CD4-positive, alpha-beta T cell (primary cell): ENCODE measurements around the gene TGM1. TPM values are rescaled to one million over a fixed set of nuclear protein-coding genes. Genes with fewer than 3 reads are reported as not detected.

ENCODE experiments used
- ATAC-seq: fragments of 200-7000 bp; cut with Tn5 transposase; one replicate; pipeline ENCODE4 v1.10.0; 2022; ENCODE audit warnings: mild to moderate bottlenecking; ENCODE audit not compliant: poor library complexity
- CTCF ChIA-PET: fragments of 350-600 bp; sonication (Branson Sonifier 250); formaldehyde crosslinking; loops from one replicate; lab custom pipeline; 2021; ENCODE audit warnings: antibody characterized with exemption, inconsistent platforms; lab: Charles Lee
- POLR2A ChIA-PET: fragments of 350-600 bp; sonication (Branson Sonifier 250); formaldehyde crosslinking; loops from one replicate; lab custom pipeline; 2021; ENCODE audit warnings: antibody characterized with exemption, inconsistent platforms; lab: Charles Lee
- DNase-seq, 14 experiments: peaks; one replicate each; pipeline ENCODE4 v3.0.0-alpha.2; 2013 to 2020; ENCODE audit warnings: mixed read lengths in 2 of 14
- H3K27ac ChIP-seq, 2 donors: one replicate each; pipeline versions ENCODE4 v1.5.1 to v1.7.0; 2013; ENCODE audit warnings: low read length in 2 of 2, low read depth in 1 of 2, mild to moderate bottlenecking in 1 of 2
- H3K27me3 ChIP-seq, 2 experiments: 1 replicate in 1 of 2; 2 replicates in 1 of 2; pipeline versions ENCODE4 v1.6.1 to v1.7.0; 2013; ENCODE audit warnings: low read length in 2 of 2, control low read depth in 1 of 2, mild to moderate bottlenecking in 1 of 2, moderate library complexity in 1 of 2; ENCODE audit not compliant: insufficient read depth in 2 of 2, control insufficient read depth in 1 of 2
- H3K36me3 ChIP-seq: one replicate; pipeline ENCODE4 v1.6.1; 2013; ENCODE audit warnings: low read length, control low read depth; ENCODE audit not compliant: insufficient read depth
- H3K4me1 ChIP-seq: one replicate; pipeline ENCODE4 v1.6.1; 2013; ENCODE audit warnings: low read length, control low read depth; ENCODE audit not compliant: insufficient read depth
- H3K4me3 ChIP-seq: one replicate; pipeline ENCODE4 v1.5.1; 2013; ENCODE audit warnings: mild to moderate bottlenecking, low read length, moderate library complexity
- H3K9me3 ChIP-seq, 2 experiments: 1 replicate in 1 of 2; 2 replicates in 1 of 2; pipeline versions ENCODE4 v1.6.1 to v1.7.0; 2013; ENCODE audit warnings: low read length in 2 of 2, mild to moderate bottlenecking in 2 of 2, control low read depth in 1 of 2, moderate library complexity in 1 of 2; ENCODE audit not compliant: control insufficient read depth in 1 of 2, insufficient read depth in 1 of 2
- H3K27ac Mint-ChIP-seq: one replicate; pipeline ENCODE4 v1.8.0; 2020; ENCODE audit warnings: mixed read lengths
- H3K27me3 Mint-ChIP-seq: one replicate; pipeline ENCODE4 v1.8.0; 2021; ENCODE audit warnings: mixed read lengths
- H3K36me3 Mint-ChIP-seq: one replicate; pipeline ENCODE4 v1.8.0; 2021; ENCODE audit warnings: low read depth, mixed read lengths
- H3K4me1 Mint-ChIP-seq: one replicate; pipeline ENCODE4 v1.8.0; 2021; ENCODE audit warnings: low read depth, mixed read lengths
- H3K4me3 Mint-ChIP-seq: one replicate; pipeline ENCODE4 v1.8.0; 2020; ENCODE audit warnings: mild to moderate bottlenecking, mixed read lengths
- H3K9me3 Mint-ChIP-seq: one replicate; pipeline ENCODE4 v1.8.0; 2020; ENCODE audit warnings: mixed read lengths
- CTCF ChIP-seq: fragments of 200-600 bp; IDR thresholded peaks from one replicate; pipeline ENCODE4 v1.8.0; 2022; ENCODE audit warnings: antibody characterized with exemption, mild to moderate bottlenecking
- intact Hi-C, 2 experiments: fragments of 100-400 bp; cut with DNase I in 1 of 2; cut with micrococcal nuclease in 1 of 2; formaldehyde crosslinking; loops; one replicate each; pipeline versions ENCODE4 v1.15.1 to v1.9.0; 2023 to 2025; cut with DNase I, micrococcal nuclease
- total RNA-seq, 174 experiments: library from RNA in 2 of 174; stranded (reverse) in 2 of 174; gene quantifications; one replicate each; pipeline ENCODE4 v1.2.3 and lab custom pipeline; 2021 to 2026

TGM1 gene
- total RNA-seq, 2 experiments from 2014 or later: 3.5 to 3.9 TPM

DNA sequence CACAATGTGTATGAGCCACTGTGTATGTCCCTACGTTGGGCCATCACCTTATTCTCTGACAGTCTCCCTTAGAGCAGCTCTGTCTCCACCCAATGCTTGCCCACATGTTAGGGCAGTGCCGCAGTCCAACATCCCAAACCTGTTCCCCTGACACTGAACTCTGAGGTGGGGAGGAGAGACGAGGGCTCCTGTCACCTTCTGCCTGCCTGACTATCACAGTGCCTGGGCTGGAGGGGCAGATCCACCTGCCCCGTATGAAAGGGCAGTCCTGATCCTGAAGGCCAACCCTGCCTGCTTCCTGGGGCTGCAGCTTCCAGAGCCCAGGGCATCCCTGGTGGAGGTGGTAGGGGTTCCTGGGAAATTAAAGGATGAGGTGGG, 2.2 kb downstream of the TGM1 start:
- POLR2A ChIA-PET: no interaction called here
- TF ChIP-seq CTCF: no peak
- Histone ChIP-seq H3K9me3 (no peaks in the 10 kb centered on the region), H3K27ac (no peak overlapping the region), H3K4me3 (no peak overlapping the region), H3K4me1 (no peaks in the 10 kb centered on the region), H3K27me3 (no peaks in the 10 kb centered on the region), H3K36me3 (peaks cover 28% of the 10 kb centered on the region)
- no peaks in the 10 kb centered on the region for H3K9me3 Mint-ChIP-seq
- no peak overlapping the region for H3K4me3 Mint-ChIP-seq
- H3K36me3 Mint-ChIP-seq: peaks cover 58% of the 10 kb centered on the region
- intact Hi-C loops: no loop called here
- CTCF ChIA-PET: no interaction called here
- H3K4me1 Mint-ChIP-seq: no peaks in the 10 kb centered on the region
- ATAC-seq: no peak
- no peaks in the 10 kb centered on the region for H3K27me3 Mint-ChIP-seq
- H3K27ac Mint-ChIP-seq: no peak overlapping the region
- no peak for DNase-seq

DNA sequence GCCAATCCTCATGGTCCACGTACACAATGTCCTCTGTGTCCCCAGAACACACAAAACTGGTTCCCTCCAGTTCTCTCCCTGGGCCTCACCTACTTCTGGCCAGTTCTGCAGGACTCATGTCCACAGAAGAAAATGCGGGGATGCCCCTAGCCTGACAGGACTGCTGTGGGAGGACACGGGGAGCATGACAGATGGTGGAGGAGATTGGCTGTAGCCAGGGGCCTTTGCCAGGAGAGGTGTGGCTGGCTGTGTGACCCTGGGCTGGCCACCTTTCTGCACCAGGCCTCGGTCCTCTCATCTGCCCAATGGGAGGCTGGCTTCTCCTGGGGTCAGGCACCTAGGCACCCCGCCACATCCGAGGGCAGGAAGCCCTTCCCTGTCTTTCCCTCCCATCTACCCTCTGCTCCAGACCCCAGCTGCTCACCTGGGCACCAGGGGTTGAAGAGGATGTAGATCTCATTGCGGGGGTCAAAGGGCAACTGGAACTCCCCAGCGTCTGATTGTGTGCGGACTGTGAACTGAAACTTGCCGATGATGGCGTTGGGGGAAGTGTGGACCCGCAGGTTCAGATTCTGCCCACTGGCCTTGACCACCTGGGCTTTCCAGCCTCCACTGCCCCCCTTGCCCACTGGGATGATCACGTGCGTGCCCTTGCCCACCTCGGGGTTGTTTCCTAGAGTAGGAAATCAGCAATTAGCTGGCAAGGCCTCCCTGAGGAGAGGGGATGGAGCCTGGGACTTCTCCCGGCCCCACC, 2.8 kb downstream of the TGM1 start:
- no peak overlapping the region for H3K27ac Mint-ChIP-seq
- Histone ChIP-seq H3K9me3 (no peaks in the 10 kb centered on the region), H3K27ac (no peak overlapping the region), H3K4me3 (no peak overlapping the region), H3K36me3 (peaks cover 28% of the 10 kb centered on the region), H3K4me1 (no peaks in the 10 kb centered on the region), H3K27me3 (no peaks in the 10 kb centered on the region)
- intact Hi-C loops: no loop called here
- POLR2A ChIA-PET: no interaction called here
- peaks cover 59% of the 10 kb centered on the region for H3K36me3 Mint-ChIP-seq
- TF ChIP-seq CTCF: no peak
- H3K4me3 Mint-ChIP-seq: no peak overlapping the region
- CTCF ChIA-PET: no interaction called here
- no peaks in the 10 kb centered on the region for H3K4me1 Mint-ChIP-seq
- ATAC-seq: no peak
- no peaks in the 10 kb centered on the region for H3K27me3 Mint-ChIP-seq
- no peak for DNase-seq
- H3K9me3 Mint-ChIP-seq: no peaks in the 10 kb centered on the region

DNA sequence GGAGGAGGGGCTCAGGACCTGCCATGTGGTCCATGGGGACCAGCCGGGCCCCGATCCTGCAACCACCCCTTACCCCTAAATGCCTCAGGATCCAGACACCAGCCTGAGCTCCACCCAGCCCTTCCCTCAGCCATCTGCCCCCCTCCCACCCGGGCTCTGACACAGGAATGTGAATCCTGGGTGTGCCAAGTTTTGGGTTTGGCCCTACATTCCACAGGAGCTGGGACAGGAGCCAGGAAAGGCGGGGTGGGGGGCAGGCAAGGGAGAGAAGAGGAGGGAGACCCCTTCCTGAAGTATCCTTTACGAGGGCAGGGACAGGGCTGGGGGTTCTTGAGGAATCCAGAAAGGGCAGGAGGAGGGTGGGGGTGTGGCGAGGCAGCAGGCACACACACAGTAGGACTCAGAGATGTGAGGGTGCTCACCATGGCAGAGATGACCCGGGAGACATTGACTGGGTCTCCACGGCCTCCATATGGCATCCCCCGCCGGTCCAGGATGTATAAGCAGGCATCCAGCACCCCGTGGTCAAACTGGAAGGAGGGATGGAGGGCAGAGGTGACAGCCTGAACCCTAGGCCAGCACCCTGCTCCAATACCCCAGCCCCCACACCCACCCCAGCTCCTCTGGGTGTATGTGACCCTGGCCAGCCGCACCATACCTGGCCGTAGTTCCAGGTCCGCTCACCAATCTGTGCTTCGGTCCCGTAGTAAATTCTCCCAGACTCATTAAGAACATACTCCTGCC, 3.5 kb downstream of the TGM1 start:
- DNase-seq (no peak), ATAC-seq (no peak)
- Mint-ChIP-seq H3K4me1 (no peaks in the 10 kb centered on the region), H3K36me3 (peaks cover 56% of the 10 kb centered on the region), H3K27ac (no peak overlapping the region), H3K4me3 (no peak overlapping the region), H3K9me3 (no peaks in the 10 kb centered on the region), H3K27me3 (no peaks in the 10 kb centered on the region)
- CTCF ChIA-PET: no interaction called here
- Histone ChIP-seq H3K27ac (no peak overlapping the region), H3K27me3 (no peaks in the 10 kb centered on the region), H3K4me3 (no peak overlapping the region), H3K9me3 (no peaks in the 10 kb centered on the region), H3K4me1 (no peaks in the 10 kb centered on the region), H3K36me3 (peaks cover 27% of the 10 kb centered on the region)
- intact Hi-C loops: no loop called here
- POLR2A ChIA-PET: interaction anchor here (0.7 kb wide), 1 partner anchor 17 kb away, joined by 3 read pairs; the partner anchor contains the start of gene TINF2
- TF ChIP-seq CTCF: no peak
